Measurements from ENCODE around the gene CEP57L1. TPM values are rescaled to one million over a fixed set of nuclear protein-coding genes. Genes with fewer than 3 reads are reported as not detected.

The CEP57L1 gene
- total RNA-seq, 1 experiment from 2014 or later: 8.4 TPM

- Mint-ChIP-seq H3K4me3 (no peak overlapping the region), H3K36me3 (ENCODE audit: insufficient read depth in 1 of 3, low read depth in 3 of 3) (no peaks in the 10 kb centered on the region), H3K27me3 (ENCODE audit: low read depth) (no peaks in the 10 kb centered on the region; the same call in 1 of the 2 replicates), H3K9me3 (no peaks in the 10 kb centered on the region), H3K27ac (no peak overlapping the region), H3K4me1 (peaks cover 8% of the 10 kb centered on the region in 2 experiments)
- Histone ChIP-seq H3K4ac (ENCODE audit: low read depth, low read length) (no peak overlapping the region), H2BK12ac (ENCODE audit: insufficient read length, low read depth, low read length) (no peak overlapping the region), H3K27ac (ENCODE audit: insufficient read length, low read depth, low read length) (no peak overlapping the region), H3K23ac (ENCODE audit: insufficient read length, low read depth, low read length) (no peak overlapping the region), H3K56ac (ENCODE audit: insufficient read length, low read depth, low read length) (no peak overlapping the region), H3K18ac (ENCODE audit: insufficient read length, low read depth, low read length) (no peak overlapping the region), H3K79me2 (ENCODE audit: insufficient read depth, low read length) (no peaks in the 10 kb centered on the region), H4K20me1 (ENCODE audit: control insufficient read depth, insufficient read depth, insufficient read length) (no peaks in the 10 kb centered on the region), H3K27me3 (ENCODE audit: insufficient read depth, low read length) (no peaks in the 10 kb centered on the region), H4K5ac (ENCODE audit: insufficient read length, low read depth, low read length) (no peak overlapping the region), H2BK15ac (ENCODE audit: low read depth, low read length) (no peak overlapping the region), H2BK5ac (ENCODE audit: insufficient read length, low read length) (no peak overlapping the region), H3K9me3 (ENCODE audit: control insufficient read depth, low read depth, low read length) (no peaks in the 10 kb centered on the region), H3K4me2 (ENCODE audit: insufficient read depth, insufficient read length, low read length) (no peak overlapping the region), H3K14ac (ENCODE audit: insufficient read depth, low read length) (no peak overlapping the region), H2AK5ac (ENCODE audit: insufficient read length, low read length) (no peak overlapping the region), H3K23me2 (ENCODE audit: insufficient read length, low read depth, low read length, poor library complexity, severe bottlenecking) (no peaks in the 10 kb centered on the region), H4K8ac (replicated peaks; ENCODE audit: insufficient read length, low read depth, low read length) (no peak overlapping the region), H3T11ph (ENCODE audit: low read length) (no peak overlapping the region), H4K91ac (ENCODE audit: insufficient read length, low read depth, low read length) (no peak overlapping the region), H2AFZ (ENCODE audit: low read length) (no peak overlapping the region), H2BK20ac (ENCODE audit: low read depth, low read length, poor library complexity, severe bottlenecking) (no peak overlapping the region), H2BK120ac (ENCODE audit: low read depth, low read length, poor library complexity, severe bottlenecking) (no peak overlapping the region), H3K4me1 (ENCODE audit: insufficient read depth, low read length) (no peaks in the 10 kb centered on the region; the same call in 1 of the 2 replicates), H3K79me1 (ENCODE audit: insufficient read depth, low read depth, low read length, poor library complexity, severe bottlenecking) (no peaks in the 10 kb centered on the region), H3K9ac (ENCODE audit: extremely low read depth, insufficient read length, low read length) (no peak overlapping the region)
- no peak for DNase-seq
- TF ChIP-seq CTCF (conservative IDR thresholded peaks at IDR 0.05): no peak
- no CpG with 5 or more reads among the region's 1 CpG for WGBS (ENCODE audit: extremely low coverage, insufficient read length, low lambda C conversion rate)
These were observed 83.6 kb downstream of the CEP57L1 start for GRCh38 chr6:109178921-109179320.
